Forelimb muscle (tissue), 1 donor: Measurements from ENCODE around the gene ZNF827. TPM values are rescaled to one million over a fixed set of nuclear protein-coding genes. Genes with fewer than 3 reads are reported as not detected.

ENCODE experiments used
- DNase-seq: peaks from one replicate; pipeline ENCODE4 v3.0.0-alpha.2; 2013; ENCODE audit warnings: low read depth
- polyA plus RNA-seq: library from polyadenylated mRNA; unstranded; fragments of 120-200 nt; gene quantifications from one replicate; pipeline ENCODE4 v1.2.1, GENCODE V29; 2013; ENCODE audit not compliant: insufficient read length

The ZNF827 gene
- polyA plus RNA-seq, 1 donor: 17.5 TPM

GRCh38 chr4:145891958-145892357, 46.7 kb downstream of the ZNF827 start:
- DNase-seq: no peak

GRCh38 chr4:145890689-145891088, 47.9 kb downstream of the ZNF827 start:
- DNase-seq: no peak

- no peak for DNase-seq
Observed at GRCh38 chr4:145888393-145888792, 50.2 kb downstream of the ZNF827 start.

GRCh38 chr4:145887241-145887991, 51.2 kb downstream of the ZNF827 start:
- peak; percentile 62 for DNase-seq

- DNase-seq: no peak
Observed at GRCh38 chr4:145886871-145887240, 51.8 kb downstream of the ZNF827 start.

- no peak for DNase-seq
Observed at GRCh38 chr4:145885666-145886065, 53.0 kb downstream of the ZNF827 start.

GRCh38 chr4:145884775-145885174, 53.8 kb downstream of the ZNF827 start:
- DNase-seq: no peak

GRCh38 chr4:145883101-145883694, 55.4 kb downstream of the ZNF827 start:
- DNase-seq: no peak

GRCh38 chr4:145882604-145883003, 56.0 kb downstream of the ZNF827 start:
- no peak for DNase-seq

- no peak for DNase-seq
Observed at GRCh38 chr4:145881989-145882388, 56.6 kb downstream of the ZNF827 start.

- no peak for DNase-seq
Observed at GRCh38 chr4:145881576-145881975, 57.0 kb downstream of the ZNF827 start.

GRCh38 chr4:145880355-145880960, 58.2 kb downstream of the ZNF827 start:
- no peak for DNase-seq

- no peak for DNase-seq
Observed at GRCh38 chr4:145879598-145879997, 59.0 kb downstream of the ZNF827 start.

- no peak for DNase-seq
Observed at GRCh38 chr4:145878501-145879435, 59.9 kb downstream of the ZNF827 start.

- DNase-seq: no peak
Observed at GRCh38 chr4:145876531-145877180, 62.0 kb downstream of the ZNF827 start.

- DNase-seq: no peak
Observed at GRCh38 chr4:145873901-145874300, 64.7 kb downstream of the ZNF827 start.

GRCh38 chr4:145871209-145871608, 67.4 kb downstream of the ZNF827 start:
- DNase-seq: no peak

- DNase-seq: no peak
Observed at GRCh38 chr4:145870155-145871020, 68.2 kb downstream of the ZNF827 start.

GRCh38 chr4:145868637-145869409, 69.8 kb downstream of the ZNF827 start:
- DNase-seq: no peak

GRCh38 chr4:145867406-145867805, 71.2 kb downstream of the ZNF827 start:
- DNase-seq: no peak
